ENCODE measurements around the gene RAP1GAP. TPM values are rescaled to one million over a fixed set of nuclear protein-coding genes. Genes with fewer than 3 reads are reported as not detected.
A peak's percentile ranks its signal among the peaks of the same experiment; 100 is the strongest.
"Not testable (repeated sequence)": the region's sequence is repeated elsewhere in the genome, so short reads cannot be mapped to it uniquely, and the experiment has no call there.

Gene RAP1GAP
- total and polyA plus RNA-seq, 2 donors from 2014 or later = 39.2 to 200 TPM

GRCh38 chr1:21568809-21569385 is 100.3 kb downstream of the RAP1GAP start:
- no peak overlapping the region for H3K9ac ChIP-seq (ENCODE audit: low read length in 3 of 3)

GRCh38 chr1:21568006-21568746 is 101.0 kb downstream of the RAP1GAP start:
- no peak for TF ChIP-seq CTCF (IDR thresholded peaks at IDR 0.05; ENCODE audit: borderline replicate concordance, extremely low read depth, insufficient read depth)
- Histone ChIP-seq H3K4me3 (ENCODE audit: low read length in 3 of 3) (no peak overlapping the region), H3K4me1 (ENCODE audit: control insufficient read depth in 2 of 3, insufficient read depth in 2 of 3, low read depth in 1 of 3, low read length in 3 of 3) (peaks cover 0 to 11% (median 5%) of the 10 kb centered on the region in 3 donors), H3K9me3 (ENCODE audit: control insufficient read depth in 2 of 3, insufficient read depth in 1 of 3, low read length in 3 of 3) (peaks cover 0 to 3% (median 0%) of the 10 kb centered on the region in 3 donors), H3K27ac (ENCODE audit: low read depth in 2 of 2, low read length in 2 of 2) (no peak overlapping the region), H3K9ac (ENCODE audit: low read length in 3 of 3) (no peak overlapping the region), H3K36me3 (ENCODE audit: control insufficient read depth in 2 of 3, insufficient read depth in 3 of 3, low read length in 3 of 3) (no peaks in the 10 kb centered on the region), H3K27me3 (ENCODE audit: control insufficient read depth, insufficient read depth, low read length) (no peaks in the 10 kb centered on the region)
- intact Hi-C loops (cut with DNase I) = no loop called here
- DNase-seq (peak in 1 of 5 donors; percentile 46), FAIRE-seq (no peak)

More at GRCh38 chr1:21568809-21569385, 100.3 kb downstream of the RAP1GAP start:
- DNase-seq = peak in 1 of 5 donors; percentile 45
- peaks cover 0 to 11% (median 5%) of the 10 kb centered on the region in 3 donors for H3K4me1 ChIP-seq (ENCODE audit: control insufficient read depth in 2 of 3, insufficient read depth in 2 of 3, low read depth in 1 of 3, low read length in 3 of 3)
- H3K27me3 ChIP-seq (ENCODE audit: control insufficient read depth, insufficient read depth, low read length) = no peaks in the 10 kb centered on the region
- H3K27ac ChIP-seq (ENCODE audit: low read depth in 2 of 2, low read length in 2 of 2) = no peak overlapping the region
- no peak for FAIRE-seq
- H3K9me3 ChIP-seq (ENCODE audit: control insufficient read depth in 2 of 3, insufficient read depth in 1 of 3, low read length in 3 of 3) = peaks cover 0 to 3% (median 0%) of the 10 kb centered on the region in 3 donors
- no peaks in the 10 kb centered on the region for H3K36me3 ChIP-seq (ENCODE audit: control insufficient read depth in 2 of 3, insufficient read depth in 3 of 3, low read length in 3 of 3)
- no peak overlapping the region for H3K4me3 ChIP-seq (ENCODE audit: low read length in 3 of 3)
- TF ChIP-seq CTCF (IDR thresholded peaks at IDR 0.05; ENCODE audit: borderline replicate concordance, extremely low read depth, insufficient read depth) = no peak
- intact Hi-C loops (cut with DNase I) = no loop called here

DNA sequence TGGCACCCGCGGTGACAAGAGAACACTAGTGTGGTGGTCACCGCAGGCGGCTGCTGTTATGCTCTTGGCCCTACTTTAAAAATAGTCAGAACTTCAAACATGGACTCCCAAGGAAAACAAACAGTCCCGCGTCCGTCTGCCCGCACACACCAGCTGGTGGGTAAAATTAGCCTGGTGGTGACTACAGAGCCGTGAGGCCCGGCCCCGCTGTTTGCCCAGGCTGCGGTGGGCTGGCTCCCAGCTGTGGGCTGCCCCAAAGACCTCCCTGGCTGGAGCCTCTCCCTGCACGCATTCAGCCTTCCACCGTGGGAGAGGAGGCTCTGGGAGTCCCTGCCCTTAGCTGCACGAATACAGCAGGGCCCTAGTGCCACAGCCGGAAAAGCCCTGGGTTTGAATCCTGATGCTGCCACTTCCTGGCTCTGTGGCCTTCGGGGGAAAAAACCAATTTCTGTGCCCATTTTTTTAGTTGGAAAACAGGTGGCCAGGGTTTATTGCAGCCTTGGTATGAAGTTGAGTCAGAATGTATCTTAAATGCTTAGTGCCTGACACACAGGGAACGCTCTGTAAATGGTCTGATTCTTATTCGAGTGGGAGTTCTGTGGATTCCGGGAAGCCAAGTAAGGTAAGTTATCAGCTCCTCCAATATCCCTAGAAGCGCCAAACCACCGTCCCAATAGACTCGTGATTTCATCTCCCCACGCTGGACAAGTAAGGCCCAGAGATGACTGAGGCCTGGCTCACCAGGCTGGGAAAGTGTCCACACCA is 101.7 kb downstream of the RAP1GAP start:
- Histone ChIP-seq H3K36me3 (ENCODE audit: control insufficient read depth in 2 of 3, insufficient read depth in 3 of 3, low read length in 3 of 3) (no peaks in the 10 kb centered on the region), H3K9me3 (ENCODE audit: control insufficient read depth in 2 of 3, insufficient read depth in 1 of 3, low read length in 3 of 3) (peaks cover 0 to 3% (median 0%) of the 10 kb centered on the region in 3 donors), H3K27ac (ENCODE audit: low read depth in 2 of 2, low read length in 2 of 2) (no peak overlapping the region), H3K9ac (ENCODE audit: low read length in 3 of 3) (no peak overlapping the region), H3K4me3 (ENCODE audit: low read length in 3 of 3) (no peak overlapping the region), H3K4me1 (ENCODE audit: control insufficient read depth in 2 of 3, insufficient read depth in 2 of 3, low read depth in 1 of 3, low read length in 3 of 3) (peaks cover 0 to 11% (median 5%) of the 10 kb centered on the region in 3 donors), H3K27me3 (ENCODE audit: control insufficient read depth, insufficient read depth, low read length) (no peaks in the 10 kb centered on the region)
- TF ChIP-seq CTCF (IDR thresholded peaks at IDR 0.05; ENCODE audit: borderline replicate concordance, extremely low read depth, insufficient read depth) = no peak
- DNase-seq = peak in 1 of 5 donors; percentile 59
- no peak for FAIRE-seq
- intact Hi-C loops (cut with DNase I) = no loop called here

DNA sequence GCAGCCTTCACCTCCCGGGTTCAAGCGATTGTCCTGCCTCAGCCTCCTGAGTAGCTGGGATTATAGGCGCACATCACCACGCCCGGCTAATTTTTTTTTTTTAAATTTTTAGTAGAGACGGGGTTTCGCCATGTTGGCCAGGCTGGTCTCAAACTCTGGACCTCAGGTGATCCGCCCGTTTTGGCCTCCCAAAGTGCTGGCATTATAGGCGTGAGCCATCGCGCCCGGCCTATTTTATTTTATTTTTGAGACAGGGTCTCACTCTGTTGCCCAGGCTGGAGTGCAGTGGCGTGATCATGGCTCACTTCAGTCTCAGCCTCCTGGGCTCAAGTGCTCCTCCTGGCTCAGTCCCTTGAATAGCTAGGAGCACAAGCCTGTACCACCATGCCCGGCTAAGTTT is 102.8 kb downstream of the RAP1GAP start:
- peak in 1 of 5 donors; percentile 22 for DNase-seq
- H3K36me3 ChIP-seq (ENCODE audit: control insufficient read depth in 2 of 3, insufficient read depth in 3 of 3, low read length in 3 of 3); H3K4me3 ChIP-seq (ENCODE audit: low read length in 3 of 3); H3K9ac ChIP-seq (ENCODE audit: low read length in 3 of 3); H3K27me3 ChIP-seq (ENCODE audit: control insufficient read depth, insufficient read depth, low read length); H3K9me3 ChIP-seq (ENCODE audit: control insufficient read depth in 2 of 3, insufficient read depth in 1 of 3, low read length in 3 of 3); FAIRE-seq; H3K27ac ChIP-seq (ENCODE audit: low read depth in 2 of 2, low read length in 2 of 2); intact Hi-C loops (cut with DNase I): not testable (repeated sequence)
- peaks cover 0 to 11% (median 5%) of the 10 kb centered on the region in 3 donors for H3K4me1 ChIP-seq (ENCODE audit: control insufficient read depth in 2 of 3, insufficient read depth in 2 of 3, low read depth in 1 of 3, low read length in 3 of 3)
